Activated T-helper 1 cell treated with anti-CD3 and anti-CD28 coated beads, Interleukin-12 subunit alpha, Interleukin-12 subunit beta, Interleukin-2, Interleukin-4 antibody, amounts not matched to agents 30 ng/mL and 10 ng/mL and 1 ng/mL, durations not matched to agents 14 hours and 24 hours and 36 hours (primary cell): ENCODE measurements around the gene SSTR5. TPM values are rescaled to one million over a fixed set of nuclear protein-coding genes. Genes with fewer than 3 reads are reported as not detected.

Experiments
- DNase-seq: peaks from one replicate; pipeline ENCODE4 v3.0.0; 2021; ENCODE audit warnings: low spot score
- H3K27ac Mint-ChIP-seq: one replicate; pipeline ENCODE4 v1.8.0; 2021; ENCODE audit warnings: mild to moderate bottlenecking, mixed read lengths
- H3K27me3 Mint-ChIP-seq: one replicate; pipeline ENCODE4 v1.8.0; 2022; ENCODE audit warnings: mild to moderate bottlenecking, moderate library complexity, mixed read lengths; ENCODE audit not compliant: insufficient read depth
- H3K36me3 Mint-ChIP-seq: one replicate; pipeline ENCODE4 v1.8.0; 2021; ENCODE audit warnings: low read depth, mixed read lengths
- H3K4me1 Mint-ChIP-seq: one replicate; pipeline ENCODE4 v1.8.0; 2021; ENCODE audit warnings: low read depth, mixed read lengths
- H3K4me3 Mint-ChIP-seq: one replicate; pipeline ENCODE4 v1.8.0; 2021; ENCODE audit warnings: mild to moderate bottlenecking, moderate library complexity, mixed read lengths
- H3K9me3 Mint-ChIP-seq: one replicate; pipeline ENCODE4 v1.8.0; 2021; ENCODE audit warnings: mixed read lengths
- intact Hi-C: fragments of 100-400 bp; cut with micrococcal nuclease; formaldehyde crosslinking; loops from one replicate; pipeline ENCODE4 v1.15.1; 2024
- total RNA-seq: library from RNA; stranded (reverse); gene quantifications from 2 replicates; pipeline ENCODE4 v1.2.3, GENCODE V29; 2022

The SSTR5 gene
- total RNA-seq, 1 donor from 2014 or later = not detected

DNA sequence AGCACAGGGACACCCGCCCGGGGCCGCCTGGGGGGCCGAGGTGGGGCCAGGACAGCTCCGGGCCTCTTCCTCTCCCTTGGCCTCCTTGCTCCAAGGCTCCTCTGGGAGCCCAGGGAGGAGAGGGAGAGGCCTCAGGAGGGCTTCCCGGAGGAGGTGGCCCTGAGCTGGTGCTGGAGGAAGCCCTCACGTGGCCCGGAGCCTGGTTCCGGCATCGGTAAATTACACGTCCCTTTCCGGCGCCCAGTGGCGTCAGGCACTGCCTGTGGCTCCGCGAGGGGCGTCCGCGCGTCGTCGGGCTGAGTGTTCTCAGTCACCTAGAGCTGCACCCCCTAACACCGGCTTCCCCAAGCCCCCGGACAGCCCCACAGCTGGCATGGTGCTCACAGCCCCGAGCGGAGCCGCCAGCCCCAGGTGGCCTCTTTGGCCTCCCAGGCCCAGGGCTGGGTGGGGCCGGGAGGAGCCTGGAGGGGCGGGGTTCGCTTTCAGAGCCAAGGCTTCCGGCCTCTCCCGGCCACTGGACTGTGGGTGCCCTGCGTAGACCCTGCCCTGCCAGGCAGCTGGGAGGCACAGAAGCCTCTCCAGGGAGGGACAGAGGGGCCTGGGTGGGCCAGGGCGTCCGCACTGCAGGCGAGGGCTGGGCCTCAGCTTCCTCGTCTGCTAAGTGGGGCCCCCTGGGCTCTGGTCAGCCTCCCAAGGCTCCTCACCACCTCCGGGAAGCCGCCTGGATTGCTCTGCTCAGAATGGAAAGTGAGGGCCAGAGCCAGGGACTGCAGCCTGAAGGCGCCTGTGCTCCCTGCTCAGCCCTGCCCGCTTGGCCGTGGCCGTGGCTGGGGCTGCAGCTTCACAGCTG, 27.9 kb upstream of the SSTR5 start:
- Mint-ChIP-seq H3K27me3 (no peaks in the 10 kb centered on the region), H3K4me3 (no peak overlapping the region), H3K9me3 (no peaks in the 10 kb centered on the region), H3K4me1 (no peaks in the 10 kb centered on the region), H3K36me3 (no peaks in the 10 kb centered on the region), H3K27ac (no peak overlapping the region)
- intact Hi-C loops = no loop called here
- no peak for DNase-seq

DNA sequence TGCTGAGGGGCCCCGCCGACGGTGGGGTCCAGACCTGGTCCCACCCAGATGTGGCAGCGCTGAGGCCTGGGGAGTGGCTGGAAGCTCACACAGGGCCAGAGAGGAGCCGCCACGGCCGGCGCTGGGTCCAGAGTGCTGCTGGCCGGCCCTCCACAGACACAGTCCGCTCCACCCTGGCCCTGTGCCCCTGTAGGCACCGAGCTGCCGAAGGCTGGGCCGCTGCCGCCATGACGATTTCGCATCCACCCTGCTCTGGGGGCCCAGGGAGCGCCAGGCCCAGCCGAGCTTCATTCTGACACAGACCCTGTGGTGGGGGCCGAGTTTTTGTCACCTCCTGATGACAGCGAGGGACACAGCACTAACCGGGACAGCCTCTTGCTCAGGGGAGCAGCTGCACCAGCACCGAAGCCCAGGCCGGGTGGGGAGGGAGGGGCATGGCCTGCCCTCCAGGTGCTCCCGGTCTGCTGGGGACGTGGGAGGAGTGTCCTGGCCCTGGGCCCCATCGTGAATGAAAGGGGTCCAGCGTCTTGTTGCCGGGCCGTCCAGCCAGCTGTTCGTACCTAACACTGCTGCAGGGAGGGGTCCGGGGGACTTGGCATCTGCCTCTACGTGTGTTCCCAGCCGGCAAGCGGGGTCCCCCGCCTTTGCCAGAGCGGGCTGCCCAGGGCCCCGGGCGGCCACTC, 27.1 kb upstream of the SSTR5 start:
- no peaks in the 10 kb centered on the region for H3K4me1 Mint-ChIP-seq
- no peaks in the 10 kb centered on the region for H3K36me3 Mint-ChIP-seq
- H3K27me3 Mint-ChIP-seq = no peaks in the 10 kb centered on the region
- no peak for DNase-seq
- intact Hi-C loops = no loop called here
- no peaks in the 10 kb centered on the region for H3K9me3 Mint-ChIP-seq
- H3K27ac Mint-ChIP-seq = no peak overlapping the region
- H3K4me3 Mint-ChIP-seq = no peak overlapping the region

DNA sequence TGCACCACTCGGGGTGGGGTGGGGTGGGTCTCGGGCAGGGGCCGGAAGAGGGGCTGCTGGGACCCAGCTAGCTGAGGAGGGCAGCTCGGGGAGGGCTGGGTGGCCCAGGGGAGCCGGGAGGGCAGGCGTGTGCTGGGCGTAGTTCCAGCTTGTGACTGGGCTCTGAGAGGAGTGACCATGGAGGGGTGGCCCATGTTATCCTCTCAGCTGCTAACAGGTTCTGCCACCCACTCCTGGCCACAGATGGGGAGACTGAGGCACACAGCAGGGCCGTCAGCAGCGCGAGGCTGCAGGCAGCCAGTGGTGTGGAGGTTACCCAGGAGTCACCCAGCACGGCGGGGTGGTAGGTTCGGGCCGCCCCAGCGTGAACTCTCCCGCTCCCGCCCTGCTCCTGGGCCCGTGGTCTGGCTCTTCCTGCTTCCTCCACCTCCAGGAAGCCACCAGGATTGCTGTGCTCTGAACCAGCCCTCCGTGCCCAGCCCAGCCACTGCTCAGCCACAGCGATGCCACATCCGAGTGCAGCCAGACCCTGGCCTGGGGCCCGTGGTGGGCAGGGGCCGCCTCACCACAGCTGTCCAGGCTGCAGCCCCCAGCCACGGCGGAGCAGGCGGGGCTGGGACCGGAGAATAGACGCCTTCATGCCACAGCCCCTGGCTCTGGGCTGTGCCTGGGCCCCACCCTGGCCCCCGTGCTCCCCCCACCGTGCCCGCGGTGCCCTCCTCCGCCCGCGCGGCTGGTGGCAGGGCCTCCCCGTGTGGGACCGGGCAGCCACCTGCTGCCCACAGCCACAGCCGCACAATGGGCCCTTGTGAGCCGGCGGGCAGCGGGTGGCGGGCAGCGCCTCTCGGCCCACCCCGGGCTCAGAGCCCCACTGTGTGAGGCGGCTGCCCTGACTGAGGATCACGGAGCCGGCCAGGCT, 26.3 kb upstream of the SSTR5 start:
- Mint-ChIP-seq H3K4me3 (no peak overlapping the region), H3K27ac (no peak overlapping the region), H3K27me3 (no peaks in the 10 kb centered on the region), H3K9me3 (no peaks in the 10 kb centered on the region), H3K4me1 (no peaks in the 10 kb centered on the region), H3K36me3 (no peaks in the 10 kb centered on the region)
- intact Hi-C loops = no loop called here
- DNase-seq = no peak

DNA sequence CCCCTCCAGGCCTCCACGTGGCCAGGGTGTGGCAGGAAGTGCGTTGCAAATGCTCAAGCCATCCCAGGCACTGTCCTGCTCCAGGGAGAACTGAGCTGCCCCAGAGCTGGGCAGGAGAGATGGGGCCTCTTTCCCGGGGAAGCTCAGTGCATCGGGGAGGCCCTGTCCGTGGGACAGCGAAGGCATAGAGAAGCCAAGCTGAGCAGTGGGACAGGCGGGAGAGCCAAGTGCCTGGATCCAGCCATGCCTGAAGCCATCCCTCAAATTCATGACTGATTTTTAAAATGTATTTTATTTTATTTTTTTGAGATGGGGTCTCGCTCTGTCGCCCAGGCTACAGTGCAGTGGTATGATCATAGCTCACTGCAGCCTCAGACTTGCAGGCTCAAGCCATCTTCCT, 25.4 kb upstream of the SSTR5 start:
- H3K4me1 Mint-ChIP-seq = no peaks in the 10 kb centered on the region
- H3K27me3 Mint-ChIP-seq = no peaks in the 10 kb centered on the region
- no peak overlapping the region for H3K27ac Mint-ChIP-seq
- intact Hi-C loops = no loop called here
- DNase-seq = no peak
- no peak overlapping the region for H3K4me3 Mint-ChIP-seq
- no peaks in the 10 kb centered on the region for H3K36me3 Mint-ChIP-seq
- H3K9me3 Mint-ChIP-seq = no peaks in the 10 kb centered on the region

DNA sequence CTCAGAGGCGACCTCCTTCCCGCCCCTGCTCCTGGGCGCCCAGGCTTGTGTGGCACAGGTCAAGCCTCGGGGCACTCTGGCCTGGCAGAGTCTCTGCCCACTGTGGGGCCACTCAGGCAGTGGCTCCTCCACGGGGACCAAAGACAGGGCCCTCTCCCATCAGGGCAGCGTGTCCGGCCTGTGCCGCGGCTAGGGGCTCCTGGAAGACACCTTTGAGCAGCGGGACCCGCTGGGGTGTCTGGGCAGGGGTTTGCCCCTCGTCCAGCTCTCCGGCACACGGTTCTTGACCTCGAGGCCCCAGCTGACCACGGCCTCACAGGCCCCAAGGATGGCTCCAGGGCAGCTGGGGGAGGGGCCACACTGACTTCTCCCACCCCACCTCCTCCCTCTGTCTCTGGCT, 24.7 kb upstream of the SSTR5 start:
- Mint-ChIP-seq H3K27ac (no peak overlapping the region), H3K4me3 (no peak overlapping the region), H3K36me3 (no peaks in the 10 kb centered on the region), H3K4me1 (no peaks in the 10 kb centered on the region), H3K27me3 (no peaks in the 10 kb centered on the region), H3K9me3 (no peaks in the 10 kb centered on the region)
- intact Hi-C loops = no loop called here
- DNase-seq = no peak

DNA sequence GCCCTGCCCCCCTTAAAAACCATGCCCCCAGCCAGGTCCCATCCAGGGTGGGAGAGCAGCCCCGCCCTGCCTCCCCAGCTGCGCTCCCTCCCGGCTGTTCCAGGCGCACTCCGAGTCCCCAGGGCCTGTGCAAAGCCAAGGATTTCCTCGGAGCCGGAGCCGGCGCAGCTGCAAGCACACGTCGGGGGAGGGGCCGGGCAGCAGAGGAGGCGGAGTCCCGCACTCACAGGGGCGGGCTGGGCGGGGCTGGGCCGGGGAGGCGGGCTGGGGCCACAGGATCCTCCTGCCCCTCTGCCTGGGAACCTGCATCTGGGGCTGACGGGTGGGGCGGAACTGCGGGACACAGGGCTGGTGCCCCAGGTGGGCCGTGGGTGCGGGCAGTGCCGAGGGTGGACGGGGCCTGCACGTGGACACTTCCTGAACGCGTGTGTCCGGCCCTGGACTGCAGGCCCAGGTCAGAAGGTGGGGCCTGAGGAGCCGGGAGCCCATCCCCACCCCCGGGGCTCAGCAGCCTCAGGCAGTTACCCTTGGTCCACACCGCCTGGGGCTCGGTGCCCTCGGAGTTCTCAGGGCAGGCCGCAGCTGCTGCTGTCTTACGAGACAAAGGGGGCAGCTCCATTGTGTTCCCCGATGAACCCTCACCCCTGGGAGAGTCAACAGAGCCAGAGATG, 24.0 kb upstream of the SSTR5 start:
- H3K4me1 Mint-ChIP-seq = no peaks in the 10 kb centered on the region
- no peaks in the 10 kb centered on the region for H3K36me3 Mint-ChIP-seq
- no peak overlapping the region for H3K4me3 Mint-ChIP-seq
- intact Hi-C loops = no loop called here
- no peaks in the 10 kb centered on the region for H3K27me3 Mint-ChIP-seq
- no peak overlapping the region for H3K27ac Mint-ChIP-seq
- no peak for DNase-seq
- H3K9me3 Mint-ChIP-seq = no peaks in the 10 kb centered on the region

DNA sequence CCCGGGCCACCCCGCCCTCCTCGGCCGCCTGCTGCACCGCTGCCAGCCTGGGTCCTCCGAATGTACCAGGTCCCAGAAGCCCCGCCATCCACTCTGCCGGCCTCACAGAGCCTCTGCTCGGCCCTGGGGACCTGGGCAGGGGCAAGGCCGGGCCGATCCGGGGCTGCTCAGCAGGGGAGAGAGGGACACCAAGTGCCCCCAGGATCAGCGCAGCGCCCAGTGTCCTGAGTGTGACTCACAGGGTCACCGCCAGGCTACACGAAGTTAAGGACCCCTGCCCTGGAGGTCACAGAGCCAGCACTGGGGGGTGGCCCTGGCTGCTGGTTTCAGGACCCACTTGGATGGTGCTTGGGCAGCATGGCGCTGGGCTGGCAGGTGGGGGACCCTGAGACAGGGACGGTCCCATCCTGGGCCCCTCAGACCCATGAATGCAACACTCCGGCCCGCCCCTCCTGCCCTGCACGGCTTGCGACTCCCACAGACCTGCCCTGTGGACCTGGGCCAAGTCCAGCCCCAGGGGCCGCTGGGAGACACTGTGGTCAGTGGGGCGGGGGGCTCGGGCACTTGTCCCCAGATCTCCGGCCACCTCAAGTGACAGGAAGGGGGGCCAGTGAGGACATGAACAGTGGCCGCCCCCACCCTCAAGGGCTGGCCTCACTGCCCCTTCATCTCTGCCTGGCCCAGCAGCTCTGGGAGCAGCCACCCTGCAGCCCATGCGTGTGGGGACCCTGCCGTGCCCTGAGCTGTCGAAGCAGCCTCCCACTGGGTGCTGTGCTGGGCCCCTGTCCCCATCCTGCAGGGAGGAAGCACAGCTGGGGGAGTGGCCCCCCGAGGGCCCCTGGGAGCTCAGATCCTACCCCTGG, 23.2 kb upstream of the SSTR5 start:
- Mint-ChIP-seq H3K4me1 (no peaks in the 10 kb centered on the region), H3K9me3 (no peaks in the 10 kb centered on the region), H3K4me3 (no peak overlapping the region), H3K36me3 (no peaks in the 10 kb centered on the region), H3K27ac (no peak overlapping the region), H3K27me3 (no peaks in the 10 kb centered on the region)
- intact Hi-C loops = no loop called here
- DNase-seq = no peak

DNA sequence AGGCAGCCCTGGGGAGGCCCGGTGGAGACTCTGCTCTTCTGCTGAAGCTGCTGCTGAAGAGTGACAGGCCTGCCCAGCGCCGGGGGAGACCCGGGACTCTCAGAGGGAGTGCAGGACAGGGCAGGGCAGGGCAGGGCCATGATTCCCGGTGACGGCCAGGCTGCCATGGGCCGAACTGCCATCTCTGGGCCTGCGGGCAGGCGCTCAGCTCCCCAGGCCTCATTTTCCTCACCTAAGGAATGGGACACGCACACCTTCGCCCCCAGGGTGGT, 22.6 kb upstream of the SSTR5 start:
- no peaks in the 10 kb centered on the region for H3K9me3 Mint-ChIP-seq

DNA sequence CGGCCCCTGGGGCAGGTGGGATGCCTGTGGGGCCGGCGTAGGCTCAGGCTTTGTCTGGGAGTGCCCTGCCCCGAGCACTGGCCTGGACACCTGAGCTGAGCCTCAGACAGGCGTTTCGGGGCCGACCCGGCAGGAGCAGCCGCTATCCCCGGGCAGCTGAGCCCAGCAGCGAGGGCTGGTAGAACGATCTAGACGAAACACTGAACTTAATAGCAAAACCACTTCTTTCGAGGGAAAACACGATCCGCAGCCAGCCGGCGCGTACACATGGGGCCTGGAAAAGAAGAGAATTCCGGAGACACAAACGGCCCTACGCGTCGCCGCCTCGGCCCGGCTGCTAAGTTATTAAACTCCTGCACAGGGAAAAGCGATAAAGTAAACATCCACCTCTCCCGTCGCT, 22.0 kb upstream of the SSTR5 start:
- Mint-ChIP-seq H3K27me3 (no peaks in the 10 kb centered on the region), H3K27ac (no peak overlapping the region), H3K9me3 (no peaks in the 10 kb centered on the region), H3K4me3 (no peak overlapping the region), H3K36me3 (no peaks in the 10 kb centered on the region), H3K4me1 (no peaks in the 10 kb centered on the region)
- intact Hi-C loops = no loop called here
- no peak for DNase-seq

More for the DNA sequence above, 22.6 kb upstream of the SSTR5 start:
- intact Hi-C loops = no loop called here
- DNase-seq = no peak
- no peaks in the 10 kb centered on the region for H3K4me1 Mint-ChIP-seq
- H3K27ac Mint-ChIP-seq = no peak overlapping the region
- no peaks in the 10 kb centered on the region for H3K36me3 Mint-ChIP-seq
- no peak overlapping the region for H3K4me3 Mint-ChIP-seq
- no peaks in the 10 kb centered on the region for H3K27me3 Mint-ChIP-seq

DNA sequence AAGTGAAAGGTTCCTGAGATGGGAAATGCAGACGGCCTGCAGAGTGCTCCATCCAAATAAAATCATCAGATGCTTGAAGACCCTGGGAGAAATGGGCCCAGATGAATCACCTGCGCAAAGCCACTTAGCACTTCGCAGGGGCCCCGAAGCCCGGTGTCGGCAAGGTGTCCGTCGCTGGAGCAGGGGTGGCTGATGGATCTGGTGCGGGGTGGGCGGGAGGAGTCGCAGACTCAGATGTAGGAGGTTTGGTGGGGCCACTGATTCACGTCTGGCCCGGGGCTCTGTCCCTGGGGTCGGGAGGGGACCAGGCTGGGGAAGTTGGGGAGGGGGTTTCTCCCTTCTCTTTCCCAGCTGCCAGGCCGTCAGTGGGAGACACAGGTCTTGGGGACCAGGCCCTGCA, 21.6 kb upstream of the SSTR5 start:
- Mint-ChIP-seq H3K27me3 (no peaks in the 10 kb centered on the region), H3K27ac (no peak overlapping the region), H3K36me3 (no peaks in the 10 kb centered on the region), H3K9me3 (no peaks in the 10 kb centered on the region), H3K4me1 (no peaks in the 10 kb centered on the region), H3K4me3 (no peak overlapping the region)
- no peak for DNase-seq
- intact Hi-C loops = no loop called here

DNA sequence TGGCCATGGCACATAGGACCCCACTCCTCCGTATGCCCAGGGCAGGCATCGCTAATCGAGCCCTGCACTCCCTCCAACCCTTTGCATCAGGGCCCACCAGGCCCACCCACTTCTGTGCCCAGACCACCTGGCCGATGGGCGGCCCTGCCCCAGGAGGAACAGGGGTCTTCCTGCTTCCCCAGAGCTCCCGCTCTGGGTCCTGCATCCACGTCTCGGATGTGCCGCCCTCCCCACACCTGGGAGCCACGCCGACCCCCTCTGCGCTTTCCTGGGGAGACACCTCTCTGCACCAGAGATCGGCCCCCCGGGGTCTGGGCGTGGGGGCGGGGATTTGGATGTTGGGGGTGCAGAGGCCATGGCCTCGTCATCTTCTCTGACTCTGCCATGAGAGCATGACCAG, 21.1 kb upstream of the SSTR5 start:
- Mint-ChIP-seq H3K9me3 (no peaks in the 10 kb centered on the region), H3K27me3 (no peaks in the 10 kb centered on the region), H3K36me3 (no peaks in the 10 kb centered on the region), H3K27ac (no peak overlapping the region), H3K4me3 (no peak overlapping the region), H3K4me1 (no peaks in the 10 kb centered on the region)
- intact Hi-C loops = no loop called here
- DNase-seq = no peak

DNA sequence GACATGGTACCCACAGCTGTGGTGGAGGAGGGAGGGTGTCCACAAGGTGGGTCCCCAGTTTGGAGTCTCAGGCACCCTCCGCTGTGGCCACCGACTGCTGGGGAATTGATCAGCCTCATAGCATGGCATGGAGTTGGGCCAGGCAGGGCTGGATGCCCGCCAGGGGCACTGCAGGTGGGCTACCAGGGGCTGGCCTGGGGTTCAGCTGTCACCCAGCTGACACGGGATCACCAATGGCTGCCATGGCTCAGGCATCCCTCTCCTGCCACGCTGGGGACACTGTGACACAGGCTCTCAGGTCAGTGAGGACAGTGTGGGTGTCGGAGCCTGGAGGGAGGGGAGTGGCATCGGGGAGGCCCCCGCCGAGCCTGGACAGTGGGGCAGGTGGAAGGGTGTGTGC, 19.8 kb upstream of the SSTR5 start:
- no peaks in the 10 kb centered on the region for H3K36me3 Mint-ChIP-seq
- H3K4me3 Mint-ChIP-seq = no peak overlapping the region
- H3K27ac Mint-ChIP-seq = no peak overlapping the region
- H3K4me1 Mint-ChIP-seq = no peaks in the 10 kb centered on the region
- DNase-seq = no peak
- intact Hi-C loops = no loop called here
- H3K27me3 Mint-ChIP-seq = no peaks in the 10 kb centered on the region
- no peaks in the 10 kb centered on the region for H3K9me3 Mint-ChIP-seq
